Panc1 (cell line): ENCODE measurements around the gene CEL. TPM values are rescaled to one million over a fixed set of nuclear protein-coding genes. Genes with fewer than 3 reads are reported as not detected.
"Not testable (repeated sequence)": the region's sequence is repeated elsewhere in the genome, so short reads cannot be mapped to it uniquely, and the experiment has no call there.

Experiments used
- ATAC-seq: fragments of 200-7000 bp; cut with Tn5 transposase; 2 replicates; pipeline ENCODE4 v1.9.1; 2020; ENCODE audit warnings: mild to moderate bottlenecking, moderate library complexity
- BruUV-seq: library from RNA; stranded (reverse); fragments of 400-500 nt; replicated peaks from 2 replicates; lab custom pipeline; 2021; lab: Mats Ljungman, UMichigan
- CTCF ChIA-PET: fragments of 300-600 bp; sonication (Branson Sonifier 250); formaldehyde crosslinking; loops from one replicate; lab custom pipeline; 2022; ENCODE audit warnings: antibody characterized with exemption; lab: Charles Lee
- POLR2A ChIA-PET: fragments of 300-600 bp; sonication (Branson Sonifier 250); formaldehyde crosslinking; loops from one replicate; lab custom pipeline; 2022; ENCODE audit warnings: antibody characterized with exemption; lab: Charles Lee
- DNase-seq: peaks from one replicate; pipeline ENCODE4 v3.0.0-alpha.2; 2010; ENCODE audit warnings: low read depth, low spot score
- H3K27ac ChIP-seq: 2 replicates; pipeline ENCODE4 v1.5.1; 2011; ENCODE audit warnings: mild to moderate bottlenecking, low read length, inconsistent platforms
- H3K27me3 ChIP-seq: fragments of 200-500 bp; sonication (Bioruptor generic); 2 replicates; pipeline ENCODE4 v1.6.0; 2014; ENCODE audit warnings: low read length, inconsistent platforms; ENCODE audit not compliant: control insufficient read depth, insufficient read depth
- H3K36me3 ChIP-seq: fragments of 200-500 bp; sonication (Bioruptor generic); 2 replicates; pipeline ENCODE4 v1.5.1; 2014; ENCODE audit warnings: inconsistent platforms, mild to moderate bottlenecking, low read length, moderate library complexity; ENCODE audit not compliant: control insufficient read depth, insufficient read depth
- H3K4me1 ChIP-seq: 2 replicates; pipeline ENCODE4 v1.5.1; 2011; ENCODE audit warnings: inconsistent platforms, mild to moderate bottlenecking, low read length, moderate library complexity; ENCODE audit not compliant: control insufficient read depth, insufficient read depth
- H3K4me3 ChIP-seq, 2 experiments: 2 replicates each; pipeline ENCODE4 v1.5.1; 2011 to 2012; ENCODE audit warnings: low read depth in 2 of 2, low read length in 2 of 2, mild to moderate bottlenecking in 2 of 2, inconsistent platforms in 1 of 2, moderate library complexity in 1 of 2
- H3K9me3 ChIP-seq: fragments of 200-500 bp; sonication (Bioruptor generic); 2 replicates; pipeline ENCODE4 v1.5.1; 2014; ENCODE audit warnings: low read depth, mild to moderate bottlenecking, inconsistent platforms, low read length, moderate library complexity; ENCODE audit not compliant: control insufficient read depth, insufficient read depth
- POLR2AphosphoS5 ChIP-seq: IDR thresholded peaks from 2 replicates; pipeline ENCODE4 v1.6.1; 2012; ENCODE audit warnings: mild to moderate bottlenecking, low read depth, low read length, moderate library complexity
- SIN3A ChIP-seq: IDR thresholded peaks from 2 replicates; pipeline ENCODE4 v1.6.1; 2012; ENCODE audit warnings: low read depth, mild to moderate bottlenecking, low read length, moderate library complexity, borderline replicate concordance; ENCODE audit not compliant: insufficient read depth
- TCF7L2 ChIP-seq: IDR thresholded peaks from 2 replicates; pipeline ENCODE4 v1.6.1; 2011; ENCODE audit warnings: mild to moderate bottlenecking, low read depth, low read length, inconsistent platforms
- in situ Hi-C: cut with HindIII; loops from 2 replicates; pipeline ENCODE4 v1.10.0; 2016; ENCODE audit warnings: low sequenced_read_pairs, low pct_unique_long_range_greater_than_20kb
- intact Hi-C: fragments of 100-400 bp; cut with micrococcal nuclease; formaldehyde crosslinking; loops from one replicate; pipeline ENCODE4 v1.10.0; 2022; ENCODE audit not compliant: unreplicated experiment
- total RNA-seq: library from RNA; stranded (reverse); gene quantifications from one replicate; pipeline ENCODE4 v1.2.1, GENCODE V29; 2021; ENCODE audit not compliant: unreplicated experiment
- TF ChIP-seq, protein P1 (sequence below): fragments of 450-650 bp; IDR thresholded peaks from 2 replicates; pipeline ENCODE4 v1.5.1; 2017; ENCODE audit warnings: mild to moderate bottlenecking
- TF ChIP-seq, protein P2 (sequence below), 2 experiments: IDR thresholded peaks; 2 replicates each; pipeline ENCODE4 v1.6.1; 2011 to 2012; ENCODE audit warnings: low read depth in 2 of 2, control low read depth in 1 of 2, low read length in 1 of 2, mild to moderate bottlenecking in 1 of 2, moderate library complexity in 1 of 2; ENCODE audit not compliant: insufficient read depth in 1 of 2

CEL gene
- total RNA-seq, 1 experiment from 2014 or later: 4.3 TPM

DNA sequence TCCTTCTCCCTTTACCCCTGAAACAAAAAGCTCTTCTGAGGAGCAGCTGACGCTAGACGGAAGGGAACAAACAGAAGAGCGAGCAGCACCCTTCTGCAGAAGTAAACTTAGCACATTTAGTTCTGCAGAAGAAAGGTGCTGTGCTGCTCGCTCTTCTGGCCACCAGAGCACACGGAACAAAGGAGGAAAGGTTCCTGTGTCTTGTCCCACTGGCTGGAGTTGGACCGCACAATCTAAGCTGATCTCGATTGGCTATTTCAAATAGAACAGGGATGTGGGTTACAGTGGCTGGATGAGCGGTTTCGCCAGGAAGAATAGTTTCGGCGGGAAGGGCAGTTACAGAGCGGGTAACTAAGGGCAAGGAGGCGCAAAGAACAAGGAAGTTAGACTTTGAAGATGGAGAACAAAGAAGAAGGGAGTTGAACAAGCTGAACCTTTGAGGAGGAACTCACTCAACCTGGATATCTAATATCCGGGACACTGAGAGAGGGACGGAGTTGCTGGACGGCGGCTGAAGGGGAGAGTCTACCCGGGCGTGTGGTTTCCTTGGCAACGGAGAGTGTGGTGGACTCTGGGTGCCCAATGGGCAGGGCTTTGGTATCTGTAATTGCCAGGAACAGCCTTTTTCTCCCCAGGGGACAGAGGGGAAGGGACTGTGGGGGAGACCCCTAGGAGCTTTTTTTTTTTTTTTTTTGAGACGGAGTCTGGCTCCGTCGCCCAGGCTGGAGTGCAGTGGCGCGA, 23.8 kb upstream of the CEL start:
- in situ Hi-C loops (no loop called here), intact Hi-C loops (no loop called here)
- ATAC-seq: no peak
- H3K9me3 ChIP-seq: no peaks in the 10 kb centered on the region
- H3K27ac ChIP-seq: no peak overlapping the region
- H3K4me3 ChIP-seq: no peak overlapping the region
- peaks cover 2% of the 10 kb centered on the region; the same call in 1 of the 2 replicates for H3K36me3 ChIP-seq
- ChIA-PET CTCF (no interaction called here), POLR2A (no interaction called here)
- BruUV-seq: no TSS peak
- no peak for TF ChIP-seq TCF7L2
- TF ChIP-seq POLR2AphosphoS5: no peak
- TF ChIP-seq, protein P1, sequence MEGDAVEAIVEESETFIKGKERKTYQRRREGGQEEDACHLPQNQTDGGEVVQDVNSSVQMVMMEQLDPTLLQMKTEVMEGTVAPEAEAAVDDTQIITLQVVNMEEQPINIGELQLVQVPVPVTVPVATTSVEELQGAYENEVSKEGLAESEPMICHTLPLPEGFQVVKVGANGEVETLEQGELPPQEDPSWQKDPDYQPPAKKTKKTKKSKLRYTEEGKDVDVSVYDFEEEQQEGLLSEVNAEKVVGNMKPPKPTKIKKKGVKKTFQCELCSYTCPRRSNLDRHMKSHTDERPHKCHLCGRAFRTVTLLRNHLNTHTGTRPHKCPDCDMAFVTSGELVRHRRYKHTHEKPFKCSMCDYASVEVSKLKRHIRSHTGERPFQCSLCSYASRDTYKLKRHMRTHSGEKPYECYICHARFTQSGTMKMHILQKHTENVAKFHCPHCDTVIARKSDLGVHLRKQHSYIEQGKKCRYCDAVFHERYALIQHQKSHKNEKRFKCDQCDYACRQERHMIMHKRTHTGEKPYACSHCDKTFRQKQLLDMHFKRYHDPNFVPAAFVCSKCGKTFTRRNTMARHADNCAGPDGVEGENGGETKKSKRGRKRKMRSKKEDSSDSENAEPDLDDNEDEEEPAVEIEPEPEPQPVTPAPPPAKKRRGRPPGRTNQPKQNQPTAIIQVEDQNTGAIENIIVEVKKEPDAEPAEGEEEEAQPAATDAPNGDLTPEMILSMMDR: no peak
- no peak for TF ChIP-seq SIN3A
- TF ChIP-seq, protein P2, sequence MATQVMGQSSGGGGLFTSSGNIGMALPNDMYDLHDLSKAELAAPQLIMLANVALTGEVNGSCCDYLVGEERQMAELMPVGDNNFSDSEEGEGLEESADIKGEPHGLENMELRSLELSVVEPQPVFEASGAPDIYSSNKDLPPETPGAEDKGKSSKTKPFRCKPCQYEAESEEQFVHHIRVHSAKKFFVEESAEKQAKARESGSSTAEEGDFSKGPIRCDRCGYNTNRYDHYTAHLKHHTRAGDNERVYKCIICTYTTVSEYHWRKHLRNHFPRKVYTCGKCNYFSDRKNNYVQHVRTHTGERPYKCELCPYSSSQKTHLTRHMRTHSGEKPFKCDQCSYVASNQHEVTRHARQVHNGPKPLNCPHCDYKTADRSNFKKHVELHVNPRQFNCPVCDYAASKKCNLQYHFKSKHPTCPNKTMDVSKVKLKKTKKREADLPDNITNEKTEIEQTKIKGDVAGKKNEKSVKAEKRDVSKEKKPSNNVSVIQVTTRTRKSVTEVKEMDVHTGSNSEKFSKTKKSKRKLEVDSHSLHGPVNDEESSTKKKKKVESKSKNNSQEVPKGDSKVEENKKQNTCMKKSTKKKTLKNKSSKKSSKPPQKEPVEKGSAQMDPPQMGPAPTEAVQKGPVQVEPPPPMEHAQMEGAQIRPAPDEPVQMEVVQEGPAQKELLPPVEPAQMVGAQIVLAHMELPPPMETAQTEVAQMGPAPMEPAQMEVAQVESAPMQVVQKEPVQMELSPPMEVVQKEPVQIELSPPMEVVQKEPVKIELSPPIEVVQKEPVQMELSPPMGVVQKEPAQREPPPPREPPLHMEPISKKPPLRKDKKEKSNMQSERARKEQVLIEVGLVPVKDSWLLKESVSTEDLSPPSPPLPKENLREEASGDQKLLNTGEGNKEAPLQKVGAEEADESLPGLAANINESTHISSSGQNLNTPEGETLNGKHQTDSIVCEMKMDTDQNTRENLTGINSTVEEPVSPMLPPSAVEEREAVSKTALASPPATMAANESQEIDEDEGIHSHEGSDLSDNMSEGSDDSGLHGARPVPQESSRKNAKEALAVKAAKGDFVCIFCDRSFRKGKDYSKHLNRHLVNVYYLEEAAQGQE (IDR thresholded peaks at IDR 0.05; ENCODE audit: insufficient read depth in 1 of 2, low read depth in 2 of 2, low read length in 1 of 2): no peak
- no peak for DNase-seq
- H3K27me3 ChIP-seq: no peaks in the 10 kb centered on the region
- no peaks in the 10 kb centered on the region for H3K4me1 ChIP-seq

DNA sequence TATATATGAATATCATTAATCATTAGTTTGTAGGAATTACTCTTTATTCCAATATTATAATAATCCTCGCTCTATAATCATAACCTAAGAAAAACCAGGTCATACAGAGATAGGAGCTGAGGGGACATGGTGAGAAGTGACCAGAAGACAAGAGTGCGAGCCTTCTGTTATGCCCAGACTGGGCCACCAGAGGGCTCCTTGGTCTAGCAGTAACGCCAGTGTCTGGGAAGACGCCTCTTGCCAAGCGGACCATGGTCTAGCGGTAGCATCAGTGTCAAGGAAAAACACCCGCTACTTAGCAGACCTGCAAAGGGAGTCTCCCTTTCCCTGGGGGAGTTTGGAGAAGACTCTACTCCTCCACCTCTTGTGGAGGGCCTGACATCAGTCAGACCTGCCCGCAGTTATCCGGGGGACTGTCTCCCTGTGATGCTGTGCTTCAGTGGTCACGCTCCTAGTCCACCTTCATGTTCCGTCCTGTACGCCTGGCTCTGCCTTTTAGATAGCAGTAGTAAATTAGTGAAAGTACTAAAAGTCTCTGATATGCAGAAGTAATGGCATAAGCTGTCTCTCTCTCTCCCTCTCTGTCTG, 20.8 kb upstream of the CEL start:
- H3K27ac ChIP-seq, in situ Hi-C loops, H3K27me3 ChIP-seq, H3K4me3 ChIP-seq, ATAC-seq, POLR2A ChIA-PET, H3K4me1 ChIP-seq, H3K9me3 ChIP-seq, DNase-seq, BruUV-seq, H3K36me3 ChIP-seq: not testable (repeated sequence)
- intact Hi-C loops: loop anchor here (10.0 kb wide), 1 partner anchor 104 kb away; no protein-coding TSS in a partner anchor
- CTCF ChIA-PET: interaction anchor here (0.6 to 1.0 kb wide), 2 partner anchors 69 to 107 kb away, joined by 3 to 5 read pairs; no protein-coding TSS in a partner anchor
- TF ChIP-seq, protein P1: peak; percentile 80
